GM18519 (cell line): ENCODE results near the gene C21orf58.
"Not testable (repeated sequence)": the region's sequence is repeated elsewhere in the genome, so short reads cannot be mapped to it uniquely, and the experiment has no call there.

ENCODE experiments used
- ATAC-seq: cut with Tn5 transposase; IDR thresholded peaks from one replicate; pipeline ENCODE4 v1.9.1; 2021; ENCODE audit warnings: mild to moderate bottlenecking, moderate library complexity; ENCODE audit not compliant: unreplicated experiment, low FRiP score

Gene C21orf58

DNA sequence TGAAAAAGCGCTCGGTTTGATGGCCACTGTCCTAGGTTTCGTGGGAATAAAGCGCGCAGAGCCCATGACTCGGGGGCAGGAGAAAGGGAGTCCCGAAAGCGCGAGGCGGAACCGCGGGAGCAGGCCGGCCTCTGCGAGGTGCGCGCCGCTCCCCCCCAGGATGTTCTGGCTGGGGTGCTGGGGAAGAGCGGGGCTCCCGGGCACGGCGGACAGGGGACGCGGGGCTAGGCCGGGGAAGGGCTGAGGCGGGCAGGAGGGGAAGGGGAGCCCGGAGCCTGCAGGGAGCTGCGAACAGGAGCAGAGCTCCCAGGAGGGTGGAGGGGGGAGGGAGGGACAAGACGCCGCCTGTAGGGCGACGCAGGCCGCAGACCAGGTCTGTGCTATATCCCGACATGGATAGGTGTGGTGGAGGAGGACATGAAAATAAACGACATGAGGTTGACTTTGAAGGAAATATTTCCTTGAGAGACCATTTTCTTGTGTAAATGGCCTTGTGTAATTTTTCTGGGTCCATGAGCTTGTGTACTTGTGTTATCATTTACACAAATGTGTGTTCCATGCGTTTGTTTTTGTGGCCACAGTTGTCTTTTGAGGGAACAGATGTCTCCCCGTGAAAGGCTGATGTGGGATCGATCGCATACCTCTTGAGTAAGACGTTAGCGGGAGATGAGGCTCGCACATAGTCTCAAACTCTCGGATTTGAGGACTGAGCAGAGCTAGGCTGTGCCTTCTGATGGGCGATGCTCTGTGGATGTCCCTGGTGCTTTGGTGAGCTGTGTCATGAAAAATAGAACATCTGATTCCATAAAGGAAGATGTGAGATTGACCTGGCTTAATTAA, 1.6 kb upstream of the C21orf58 start:
- no peak for ATAC-seq

DNA sequence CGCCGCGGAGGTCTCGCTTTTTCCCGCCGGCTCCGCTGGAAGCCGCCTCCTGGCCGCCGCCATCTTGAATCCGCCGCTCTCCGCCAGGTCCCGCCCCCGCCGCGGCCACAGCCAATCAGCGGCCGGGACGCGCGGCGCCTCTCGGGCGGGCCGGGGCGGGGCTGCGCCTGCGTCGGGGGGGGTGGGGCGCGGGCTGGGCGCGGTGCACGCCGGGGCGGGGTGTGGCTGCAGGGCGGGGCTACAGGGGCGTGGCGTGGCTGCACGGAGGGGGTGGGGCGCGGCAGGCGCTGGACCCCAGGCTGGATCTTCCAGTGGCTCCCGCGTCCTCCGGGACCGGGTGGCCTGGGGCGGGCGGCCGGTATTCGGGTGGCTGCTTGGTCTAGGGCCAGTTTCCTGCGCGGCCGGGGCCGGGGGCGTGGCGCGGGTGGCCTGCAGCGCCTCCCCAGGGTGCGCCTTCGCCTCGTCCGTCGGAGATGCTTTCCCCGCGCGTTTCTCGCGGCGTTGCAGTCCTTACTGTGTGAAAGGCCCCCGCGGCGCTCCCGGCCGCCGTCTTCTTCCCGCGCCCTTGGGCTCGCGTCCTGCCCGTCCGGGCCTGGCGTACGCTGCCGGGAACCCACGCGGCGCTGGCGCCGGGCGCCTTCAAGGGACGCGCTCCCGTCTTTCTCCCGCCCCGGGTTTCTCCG, 861 bp upstream of the C21orf58 start:
- peak; percentile 23 for ATAC-seq

DNA sequence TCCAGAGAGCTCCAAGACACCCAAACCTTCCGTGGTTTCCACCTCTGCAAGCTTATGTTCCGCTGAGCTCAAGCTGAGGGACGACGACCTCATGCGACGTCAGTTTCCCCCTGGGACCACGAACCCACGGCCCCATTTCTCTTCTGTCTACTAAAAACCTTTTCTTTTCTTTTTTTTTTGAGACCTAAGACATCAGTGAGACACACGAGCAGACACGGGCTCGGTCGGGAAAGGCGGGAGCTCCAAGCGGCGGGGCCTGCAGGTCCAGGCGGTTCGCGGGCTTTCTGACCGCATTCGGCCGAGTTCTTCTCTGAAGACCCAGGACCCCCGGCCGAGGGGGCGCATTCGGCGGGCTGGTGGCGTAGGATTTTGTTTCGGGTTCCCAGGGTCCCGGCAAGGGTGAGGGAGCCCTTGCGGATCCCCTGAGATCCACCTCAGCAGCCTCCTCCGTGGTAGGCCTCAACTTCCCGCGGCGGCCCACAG, 402 bp downstream of the C21orf58 start:
- ATAC-seq = no peak

DNA sequence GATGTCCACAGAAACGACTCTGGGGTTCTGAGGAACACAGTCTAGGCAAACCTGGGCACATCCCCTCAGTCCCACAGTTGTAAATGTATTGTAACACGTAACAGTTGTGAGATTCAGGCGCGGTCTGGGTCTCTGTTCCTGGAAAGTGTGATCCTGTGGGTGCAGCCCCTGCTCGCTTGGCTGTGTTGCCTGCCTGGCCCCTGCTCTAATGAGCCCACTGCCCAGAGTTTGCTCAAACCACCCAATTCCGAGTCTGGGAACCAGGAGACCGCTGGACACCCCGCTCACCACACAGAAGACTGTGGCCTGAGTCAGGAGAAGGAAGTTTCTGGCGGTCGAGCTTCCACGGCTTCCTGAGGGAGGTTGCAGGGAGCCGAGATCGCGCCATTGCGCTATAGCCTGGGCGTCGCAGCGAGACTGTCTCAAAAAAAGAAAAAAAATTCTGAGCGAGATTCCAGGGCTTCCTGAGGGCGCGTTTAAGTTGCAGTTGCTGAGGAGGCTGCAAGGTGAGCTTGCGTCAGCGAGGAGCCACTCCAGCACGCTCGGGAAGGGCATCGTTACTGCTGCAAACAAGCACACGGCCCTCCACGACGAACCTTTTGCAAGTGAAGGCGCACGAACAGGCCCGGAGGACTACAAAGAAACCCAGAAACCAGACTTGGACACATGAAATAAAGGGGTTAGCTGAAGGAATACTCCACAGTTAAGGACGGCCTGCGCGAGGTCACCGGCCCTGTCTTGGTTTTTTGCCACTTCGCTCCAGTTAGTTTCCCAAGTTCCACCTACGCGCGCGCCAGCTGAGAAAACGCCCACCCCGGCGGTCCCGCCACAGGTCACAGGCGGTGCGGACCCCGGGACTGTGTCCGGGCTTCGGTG, 1.1 kb downstream of the C21orf58 start:
- no peak for ATAC-seq

DNA sequence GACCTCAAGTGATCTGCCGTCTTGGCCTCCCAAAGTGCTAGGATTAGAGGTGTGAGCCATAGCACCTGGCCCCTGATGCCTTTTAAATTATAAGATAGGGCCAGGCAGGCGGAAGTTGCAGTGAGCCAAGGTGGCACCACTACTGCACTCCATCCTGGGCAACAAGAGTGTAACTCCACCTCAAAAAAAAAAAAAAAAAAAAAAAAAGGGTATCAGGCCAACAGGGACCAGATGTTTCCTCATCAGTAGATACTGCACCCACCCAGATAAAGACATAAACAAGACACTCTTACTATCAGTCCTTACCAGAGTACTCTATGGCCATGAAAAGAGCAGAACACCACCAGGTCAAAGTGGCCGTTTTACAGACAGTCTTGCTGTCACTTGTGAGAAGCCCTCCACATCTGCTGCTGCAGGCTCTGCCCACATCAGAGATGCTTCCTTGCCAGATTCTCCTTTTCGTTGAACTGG, 3.3 kb downstream of the C21orf58 start:
- ATAC-seq = no peak

DNA sequence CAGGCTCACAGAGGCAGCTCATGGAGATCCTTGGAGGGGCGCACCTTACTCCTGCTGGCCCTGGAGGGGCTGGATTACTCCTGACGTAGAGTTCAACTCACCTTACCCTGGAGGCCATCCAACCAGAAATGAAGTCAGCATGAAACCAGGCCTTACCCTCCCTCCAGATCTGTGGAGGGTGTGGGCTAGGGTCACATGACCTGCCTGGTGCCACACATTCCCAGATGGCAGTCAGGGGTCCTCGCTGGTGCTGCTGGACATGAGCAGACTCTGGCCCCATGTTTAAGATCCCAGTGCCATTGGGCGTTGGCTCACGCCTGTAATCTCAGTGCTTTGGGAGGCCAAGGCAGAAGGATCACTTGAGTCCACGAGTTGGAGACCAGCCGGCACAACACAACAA, 4.5 kb downstream of the C21orf58 start:
- ATAC-seq = no peak

DNA sequence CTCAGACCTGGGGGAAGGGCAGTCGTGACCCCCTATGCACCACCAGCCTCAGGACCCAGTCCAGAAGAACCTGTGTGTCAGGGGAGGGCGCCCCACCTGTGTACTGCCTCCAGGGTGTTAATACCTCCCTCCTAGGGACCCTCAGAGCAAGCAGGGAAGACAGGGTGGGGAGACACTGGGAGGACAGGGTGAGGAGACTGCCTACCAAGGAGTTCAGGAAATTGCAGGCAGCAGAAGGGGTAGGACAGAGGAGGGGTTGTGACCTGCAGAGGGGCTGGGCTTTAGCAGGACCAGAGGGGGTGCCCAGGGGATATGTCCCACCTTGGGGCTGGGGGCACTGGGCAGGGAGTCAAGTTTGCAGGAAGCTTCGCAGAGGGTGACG, 5.2 kb downstream of the C21orf58 start:
- ATAC-seq = no peak

DNA sequence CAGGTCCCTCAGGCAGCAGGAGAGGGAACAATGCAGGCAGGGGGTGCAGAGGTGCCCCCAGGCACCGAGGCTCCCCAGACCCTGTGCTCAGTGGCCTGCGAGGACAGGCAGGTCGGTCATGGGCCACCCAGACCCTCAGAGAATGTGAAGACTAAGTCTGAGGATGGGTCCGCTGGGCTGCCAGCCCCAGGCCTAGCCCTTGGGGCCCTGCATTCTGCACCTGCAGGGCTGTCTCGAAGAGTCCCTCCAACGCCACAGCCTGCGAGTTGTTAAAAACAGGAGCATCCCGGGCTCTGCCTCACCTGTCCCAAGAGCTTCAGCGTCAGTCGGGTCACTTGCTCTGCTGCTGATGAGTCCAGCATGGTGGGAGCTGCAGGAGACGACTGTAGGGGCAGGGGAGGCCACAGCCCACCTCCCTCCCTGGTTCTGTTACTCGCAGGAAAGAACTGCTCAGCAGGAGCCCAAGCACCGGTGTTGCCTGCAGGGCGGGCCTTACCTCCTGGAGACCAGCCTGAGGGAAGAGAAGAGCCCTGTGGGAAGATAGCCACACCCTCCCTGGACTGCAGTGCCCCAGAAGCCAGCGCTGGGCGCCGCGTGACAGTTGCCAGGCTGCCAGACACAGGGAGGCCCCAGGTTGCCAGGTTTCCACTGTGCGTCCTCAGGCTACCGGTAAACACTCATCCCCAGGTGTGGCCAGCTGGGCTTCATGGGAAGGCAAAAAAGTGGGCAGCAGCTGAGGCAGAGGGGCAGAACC, 5.8 kb downstream of the C21orf58 start:
- ATAC-seq = no peak

DNA sequence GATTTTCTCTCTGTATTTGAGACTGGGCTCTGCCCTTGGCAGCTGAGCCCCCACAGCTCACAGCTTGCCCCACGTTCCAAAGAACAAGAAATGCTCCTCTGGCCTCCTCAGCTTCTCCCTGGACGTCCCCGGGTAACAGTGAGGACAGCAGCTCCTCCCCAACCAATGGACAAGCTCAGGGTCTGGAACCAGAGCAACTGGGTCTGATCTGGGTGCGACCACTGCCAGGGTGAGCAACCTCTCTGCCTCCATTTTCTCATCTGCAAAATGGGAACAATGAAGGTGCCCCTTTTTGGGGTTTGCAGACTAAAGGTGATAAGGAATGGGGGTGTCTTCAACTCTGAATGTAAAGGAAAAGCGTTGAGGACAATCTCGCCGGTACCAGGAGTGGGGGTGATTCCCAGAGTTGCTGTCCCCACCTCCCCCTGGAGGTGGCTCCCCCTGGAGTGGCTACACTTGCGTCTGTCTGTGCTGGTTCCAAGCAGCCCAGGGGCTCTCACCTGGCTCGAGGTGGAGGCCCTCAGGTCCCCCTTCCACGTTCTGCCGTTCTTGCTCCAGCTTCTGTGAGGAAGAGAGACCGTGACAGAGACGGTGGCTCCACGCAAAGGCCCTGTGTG, 6.9 kb downstream of the C21orf58 start:
- ATAC-seq = no peak

DNA sequence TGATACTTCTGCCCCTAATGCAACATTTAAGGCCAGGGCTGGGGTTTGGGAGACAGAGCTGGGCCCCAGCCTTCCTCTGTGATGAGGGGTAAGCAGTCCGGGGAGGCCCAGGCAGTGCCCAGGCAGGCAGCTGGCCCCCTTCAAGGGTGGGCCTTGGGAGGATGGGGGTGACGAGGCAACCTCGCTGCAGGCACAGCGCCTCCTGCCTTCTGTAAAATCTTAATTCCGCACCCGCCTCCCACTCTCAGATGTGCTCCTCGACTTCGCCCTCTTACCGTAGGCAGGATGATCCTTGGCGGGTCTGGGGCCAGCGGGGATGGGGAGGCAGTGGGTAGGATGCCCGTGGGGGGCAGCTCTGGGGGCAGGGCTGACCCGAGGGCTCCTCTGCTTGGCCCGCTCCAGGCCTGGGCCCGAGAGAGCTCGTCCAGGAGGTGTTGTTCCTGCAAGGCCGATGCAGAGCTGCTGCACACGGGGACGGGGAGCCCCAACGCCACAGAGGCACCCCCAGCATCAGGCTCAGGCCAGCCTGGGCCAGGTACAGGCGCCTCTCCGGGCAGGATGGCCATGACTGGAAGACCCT, 9.1 kb downstream of the C21orf58 start:
- ATAC-seq = no peak

DNA sequence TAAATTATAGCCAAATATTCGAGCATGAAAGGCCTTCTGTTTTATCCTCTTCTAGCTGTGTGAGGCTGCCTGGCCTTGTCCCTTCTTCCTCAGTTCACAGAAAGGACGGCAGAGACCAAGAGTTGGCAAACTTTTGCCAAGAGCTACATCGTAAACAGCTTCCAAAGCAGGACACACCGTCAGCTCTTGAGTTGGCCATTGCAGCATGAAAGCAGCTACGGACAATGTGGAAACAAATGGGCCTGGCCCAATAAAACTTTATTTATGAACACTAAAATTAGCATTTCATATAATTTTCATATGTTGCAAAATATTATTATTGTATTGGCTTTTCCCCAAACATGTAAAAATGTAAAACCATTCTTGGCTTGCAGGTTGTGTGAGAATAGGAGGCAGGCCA, 10.7 kb downstream of the C21orf58 start:
- ATAC-seq = no peak

DNA sequence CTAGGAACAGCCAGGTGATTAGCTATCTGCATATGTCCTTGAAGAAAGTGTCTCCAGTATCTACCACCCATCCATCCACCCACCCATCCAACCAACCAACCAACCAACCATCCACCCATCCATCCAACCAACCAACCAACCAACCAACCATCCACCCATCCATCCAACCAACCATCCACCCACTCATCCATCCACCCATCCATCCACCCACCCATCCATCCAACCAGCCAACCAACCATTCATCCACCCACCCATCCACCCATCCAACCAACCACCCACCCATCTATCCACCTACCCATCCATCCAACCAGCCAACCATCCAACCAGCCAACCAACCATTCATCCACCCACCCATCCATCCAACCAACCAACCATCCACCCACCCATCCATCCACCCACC, 12.1 kb downstream of the C21orf58 start:
- no peak for ATAC-seq

DNA sequence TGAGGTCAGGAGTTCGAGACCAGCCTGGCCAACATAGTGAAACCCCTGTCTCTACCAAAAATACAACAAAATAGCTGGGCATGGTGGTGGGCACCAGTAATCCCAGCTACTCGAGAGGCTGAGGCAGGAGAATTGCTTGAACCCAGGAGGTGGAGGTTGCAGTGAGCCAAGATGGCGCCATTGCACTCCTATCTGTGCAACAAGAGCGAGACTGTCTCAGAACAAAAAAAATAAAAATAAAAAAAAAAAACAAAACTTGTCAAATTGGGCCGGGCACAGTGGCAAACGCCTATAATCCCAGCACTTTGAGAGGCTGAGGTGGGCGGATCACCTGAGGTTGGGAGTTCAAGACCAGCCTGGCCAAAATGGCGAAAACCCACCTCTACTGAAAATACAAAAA, 13.4 kb downstream of the C21orf58 start:
- not testable (repeated sequence) for ATAC-seq

DNA sequence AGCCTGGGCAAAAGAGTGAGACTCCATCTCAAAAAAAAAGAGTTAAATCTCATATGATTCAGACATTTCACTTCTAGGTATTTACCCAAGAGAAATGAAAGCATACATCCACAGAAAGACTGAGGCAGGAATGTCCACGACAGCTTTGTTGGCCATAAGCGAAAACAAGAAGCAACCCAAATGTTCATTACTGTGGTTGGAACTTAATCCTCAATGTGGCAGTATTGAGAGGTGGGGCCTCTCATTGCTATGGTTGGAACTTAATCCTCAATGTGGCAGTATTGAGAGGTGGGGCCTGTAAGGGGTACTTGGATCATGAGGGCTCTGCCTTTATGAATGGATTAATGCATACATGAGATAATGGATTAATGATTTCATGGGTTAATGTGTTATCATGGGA, 15.2 kb downstream of the C21orf58 start:
- ATAC-seq = no peak

DNA sequence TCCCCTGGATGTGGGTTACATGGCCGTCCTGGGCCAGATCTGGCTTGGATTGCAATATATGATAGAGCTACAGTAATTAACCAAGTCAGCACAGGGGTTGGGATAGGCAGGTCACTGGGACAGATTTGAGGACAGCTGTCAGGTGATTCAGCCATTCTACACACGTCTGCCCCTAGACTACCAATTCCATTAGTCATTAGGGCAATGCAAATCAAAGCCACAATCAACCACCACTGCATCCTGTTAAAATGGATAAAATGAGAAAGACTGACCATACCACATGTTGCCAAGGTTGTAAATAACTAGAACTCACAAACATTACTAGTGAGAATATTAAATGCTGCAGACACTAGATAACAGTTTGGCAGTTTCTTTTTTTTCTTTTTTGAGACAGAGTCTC, 16.0 kb downstream of the C21orf58 start:
- ATAC-seq = no peak

DNA sequence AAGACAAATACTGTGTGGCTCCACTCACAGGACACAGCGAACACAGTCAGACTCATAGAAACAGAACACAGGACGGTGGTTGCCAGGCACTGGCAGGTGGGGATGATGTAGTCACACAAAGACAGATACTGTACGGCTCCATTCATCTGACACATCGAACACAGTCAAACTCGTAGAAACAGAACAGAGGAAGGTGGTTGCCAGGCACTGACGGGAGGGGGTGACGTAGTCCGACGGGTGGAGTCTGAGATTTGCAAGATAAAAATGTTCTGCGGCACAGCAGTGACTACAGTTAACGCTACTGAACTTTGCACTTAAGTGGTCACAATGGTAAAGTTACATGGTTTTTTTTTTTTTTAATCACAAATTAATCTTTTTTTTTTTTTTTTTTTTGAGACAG, 18.7 kb downstream of the C21orf58 start:
- ATAC-seq = no peak

DNA sequence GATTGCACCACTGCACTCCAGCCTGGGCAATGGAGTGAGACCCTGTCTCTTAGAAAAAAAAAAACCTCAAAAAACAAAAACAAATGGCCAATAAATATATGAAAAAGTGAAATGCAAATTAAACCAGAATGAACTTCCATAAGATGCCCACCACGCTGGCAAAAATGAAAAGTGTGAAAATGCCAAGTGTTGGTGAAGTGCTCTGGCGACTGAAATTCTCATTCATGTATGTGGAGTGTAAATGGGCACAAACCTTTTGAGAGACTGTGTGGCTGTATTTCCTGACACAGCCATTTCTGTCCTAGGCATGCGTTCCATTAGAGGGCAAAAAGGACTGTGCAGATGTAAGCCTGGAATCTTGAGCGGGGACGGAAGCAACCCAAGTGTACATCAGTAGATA, 19.2 kb downstream of the C21orf58 start:
- ATAC-seq = no peak

DNA sequence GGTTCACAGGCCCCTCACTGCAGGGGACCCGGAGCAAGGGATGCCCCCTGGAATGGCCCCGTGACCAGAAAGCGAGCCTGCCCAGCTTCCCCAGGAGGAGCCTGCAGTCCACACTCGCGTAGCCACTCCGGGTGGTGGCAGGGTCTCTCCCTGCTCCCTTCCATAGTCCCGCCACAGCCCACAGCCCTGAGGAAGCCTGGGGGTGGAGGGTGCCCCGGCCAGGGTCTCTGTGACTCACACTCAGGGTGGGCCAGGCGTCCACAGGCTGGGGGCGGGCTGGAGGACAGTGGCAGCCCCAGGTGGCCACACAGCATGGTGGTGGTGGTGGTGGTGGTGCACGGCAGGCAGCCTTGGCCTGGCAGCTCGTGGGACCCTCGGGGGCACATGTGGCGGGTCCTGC, 21.9 kb downstream of the C21orf58 start:
- no peak for ATAC-seq

DNA sequence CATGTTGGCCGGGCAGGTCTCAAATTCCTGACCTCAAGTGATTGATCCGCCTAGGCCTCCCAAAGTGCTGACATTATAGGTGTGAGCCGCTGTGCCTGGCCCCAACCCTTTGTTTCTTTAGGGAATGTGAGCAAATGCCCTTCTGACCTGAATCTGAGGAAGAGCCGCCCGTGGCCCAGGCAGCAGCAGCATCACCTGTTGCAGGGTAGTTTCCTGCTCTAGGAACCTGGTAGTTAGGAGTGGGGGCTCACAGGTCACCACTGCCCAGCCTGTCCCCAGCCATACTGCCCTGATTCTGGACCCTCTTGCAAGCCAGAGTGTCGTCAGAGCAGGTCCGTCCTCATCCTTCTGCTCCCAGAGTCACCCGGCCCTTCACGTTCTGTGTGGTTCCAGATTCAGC, 24.5 kb downstream of the C21orf58 start:
- no peak for ATAC-seq
